Vagina (tissue), 2 donors: ENCODE results near the gene ABCC1. TPM values are rescaled to one million over a fixed set of nuclear protein-coding genes. Genes with fewer than 3 reads are reported as not detected.

Experiments used
- DNase-seq, 2 donors: peaks; one replicate each; pipeline ENCODE4 v3.0.0-alpha.2; 2017; ENCODE audit errors: extremely low spot score in 2 of 2
- H3K27ac ChIP-seq: fragments of 200-600 bp; sonication (generic); one replicate; pipeline ENCODE4 v1.5.1; 2019
- H3K27me3 ChIP-seq: fragments of 200-600 bp; sonication (generic); one replicate; pipeline ENCODE4 v1.5.1; 2019
- H3K36me3 ChIP-seq, 2 donors: fragments of 200-600 bp; sonication (generic); one replicate each; pipeline ENCODE4 v1.5.1; 2017 to 2019
- H3K4me1 ChIP-seq: fragments of 200-600 bp; sonication (generic); one replicate; pipeline ENCODE4 v1.5.1; 2019
- H3K4me3 ChIP-seq, 2 donors: fragments of 200-600 bp; sonication (generic); 1 replicate in 1 of 2; 2 replicates in 1 of 2; pipeline ENCODE4 v1.5.1; 2016 to 2019
- H3K9me3 ChIP-seq: fragments of 200-600 bp; sonication (generic); one replicate; pipeline ENCODE4 v1.5.1; 2019
- POLR2A ChIP-seq, 2 donors: fragments of 450-650 bp; IDR thresholded peaks; one replicate each; pipeline ENCODE4 v1.6.1; 2017; ENCODE audit warnings: antibody characterized with exemption in 2 of 2, mild to moderate bottlenecking in 2 of 2, moderate library complexity in 2 of 2
- POLR2AphosphoS5 ChIP-seq, 2 donors: sonication (generic); formaldehyde crosslinking; IDR thresholded peaks; one replicate each; pipeline ENCODE4 v1.9.0; 2017; ENCODE audit warnings: antibody characterized with exemption in 2 of 2, mild to moderate bottlenecking in 2 of 2, low read depth in 1 of 2; ENCODE audit not compliant: insufficient read depth in 1 of 2
- intact Hi-C: fragments of 100-400 bp; cut with DNase I; formaldehyde crosslinking; loops from one replicate; pipeline ENCODE4 v1.15.1; 2023
- total RNA-seq: library from RNA; depleted of rRNA; stranded (reverse); fragments of >200 nt; gene quantifications from one replicate; pipeline ENCODE4 v1.2.3, GENCODE V29; 2016
- TF ChIP-seq, protein P1 (sequence below), 3 experiments: fragments of 450-650 bp in 2 of 3; fragments of 200-600 bp in 1 of 3; sonication (generic) in 1 of 3; IDR thresholded peaks; one replicate each; pipeline ENCODE4 v1.5.1; 2017 to 2019; ENCODE audit warnings: antibody characterized with exemption in 3 of 3, mild to moderate bottlenecking in 2 of 3, moderate library complexity in 2 of 3

The ABCC1 gene
- total RNA-seq, 1 donor from 2014 or later = 47.9 TPM

GRCh38 chr16:16080465-16081065, 131.1 kb downstream of the ABCC1 start:
- H3K9me3 ChIP-seq = peaks cover 5% of the 10 kb centered on the region
- H3K4me1 ChIP-seq = peaks cover 10% of the 10 kb centered on the region
- TF ChIP-seq POLR2AphosphoS5 (IDR thresholded peaks at IDR 0.05; ENCODE audit: insufficient read depth in 1 of 2, low read depth in 1 of 2) (no peak), POLR2A (IDR thresholded peaks at IDR 0.05) (no peak)
- TF ChIP-seq, protein P1, sequence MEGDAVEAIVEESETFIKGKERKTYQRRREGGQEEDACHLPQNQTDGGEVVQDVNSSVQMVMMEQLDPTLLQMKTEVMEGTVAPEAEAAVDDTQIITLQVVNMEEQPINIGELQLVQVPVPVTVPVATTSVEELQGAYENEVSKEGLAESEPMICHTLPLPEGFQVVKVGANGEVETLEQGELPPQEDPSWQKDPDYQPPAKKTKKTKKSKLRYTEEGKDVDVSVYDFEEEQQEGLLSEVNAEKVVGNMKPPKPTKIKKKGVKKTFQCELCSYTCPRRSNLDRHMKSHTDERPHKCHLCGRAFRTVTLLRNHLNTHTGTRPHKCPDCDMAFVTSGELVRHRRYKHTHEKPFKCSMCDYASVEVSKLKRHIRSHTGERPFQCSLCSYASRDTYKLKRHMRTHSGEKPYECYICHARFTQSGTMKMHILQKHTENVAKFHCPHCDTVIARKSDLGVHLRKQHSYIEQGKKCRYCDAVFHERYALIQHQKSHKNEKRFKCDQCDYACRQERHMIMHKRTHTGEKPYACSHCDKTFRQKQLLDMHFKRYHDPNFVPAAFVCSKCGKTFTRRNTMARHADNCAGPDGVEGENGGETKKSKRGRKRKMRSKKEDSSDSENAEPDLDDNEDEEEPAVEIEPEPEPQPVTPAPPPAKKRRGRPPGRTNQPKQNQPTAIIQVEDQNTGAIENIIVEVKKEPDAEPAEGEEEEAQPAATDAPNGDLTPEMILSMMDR (IDR thresholded peaks at IDR 0.05) = no peak
- H3K4me3 ChIP-seq = no peak overlapping the region
- DNase-seq = no peak
- intact Hi-C loops = no loop called here
- no peak overlapping the region for H3K27ac ChIP-seq
- H3K36me3 ChIP-seq = peaks cover 0 to 68% of the 10 kb centered on the region in 2 donors
- H3K27me3 ChIP-seq = no peaks in the 10 kb centered on the region

- no peak for DNase-seq
- peaks cover 5% of the 10 kb centered on the region for H3K9me3 ChIP-seq
- no peak overlapping the region for H3K4me3 ChIP-seq
- H3K36me3 ChIP-seq = peaks cover 0 to 66% of the 10 kb centered on the region in 2 donors
- no peaks in the 10 kb centered on the region for H3K27me3 ChIP-seq
- intact Hi-C loops = no loop called here
- H3K27ac ChIP-seq = no peak overlapping the region
- TF ChIP-seq POLR2A (IDR thresholded peaks at IDR 0.05) (no peak), POLR2AphosphoS5 (IDR thresholded peaks at IDR 0.05; ENCODE audit: insufficient read depth in 1 of 2, low read depth in 1 of 2) (no peak)
- TF ChIP-seq, protein P1 (IDR thresholded peaks at IDR 0.05) = no peak
- H3K4me1 ChIP-seq = peaks cover 4% of the 10 kb centered on the region
Measured at GRCh38 chr16:16081141-16081540, 131.7 kb downstream of the ABCC1 start.

DNA sequence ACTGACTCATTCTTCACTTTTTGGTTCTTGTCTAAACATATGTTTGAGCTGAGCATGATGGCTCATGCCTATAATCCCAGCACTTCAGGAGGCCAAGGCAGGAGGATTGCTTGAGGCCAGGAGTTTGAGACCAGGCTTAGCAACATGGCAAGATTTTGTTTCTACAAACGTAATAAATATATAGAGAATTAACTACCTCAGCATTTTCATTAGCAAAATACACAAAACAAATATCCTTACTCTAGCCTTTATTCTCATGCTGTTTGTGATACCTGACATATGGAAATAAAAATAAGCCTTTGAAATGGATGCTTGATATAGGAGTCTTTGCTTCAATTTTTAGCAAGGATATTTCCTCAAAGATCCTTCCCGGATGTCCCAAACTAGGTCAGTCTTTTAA, 132.8 kb downstream of the ABCC1 start:
- H3K4me1 ChIP-seq = no peaks in the 10 kb centered on the region
- H3K27me3 ChIP-seq = no peaks in the 10 kb centered on the region
- H3K27ac ChIP-seq = no peak overlapping the region
- H3K4me3 ChIP-seq = no peak overlapping the region
- H3K9me3 ChIP-seq = peaks cover 5% of the 10 kb centered on the region
- no peak for TF ChIP-seq POLR2AphosphoS5 (IDR thresholded peaks at IDR 0.05; ENCODE audit: insufficient read depth in 1 of 2, low read depth in 1 of 2)
- TF ChIP-seq POLR2A (IDR thresholded peaks at IDR 0.05) = no peak
- TF ChIP-seq, protein P1 (IDR thresholded peaks at IDR 0.05) = no peak
- peaks cover 0 to 58% of the 10 kb centered on the region in 2 donors for H3K36me3 ChIP-seq
- DNase-seq = no peak
- intact Hi-C loops = no loop called here

DNA sequence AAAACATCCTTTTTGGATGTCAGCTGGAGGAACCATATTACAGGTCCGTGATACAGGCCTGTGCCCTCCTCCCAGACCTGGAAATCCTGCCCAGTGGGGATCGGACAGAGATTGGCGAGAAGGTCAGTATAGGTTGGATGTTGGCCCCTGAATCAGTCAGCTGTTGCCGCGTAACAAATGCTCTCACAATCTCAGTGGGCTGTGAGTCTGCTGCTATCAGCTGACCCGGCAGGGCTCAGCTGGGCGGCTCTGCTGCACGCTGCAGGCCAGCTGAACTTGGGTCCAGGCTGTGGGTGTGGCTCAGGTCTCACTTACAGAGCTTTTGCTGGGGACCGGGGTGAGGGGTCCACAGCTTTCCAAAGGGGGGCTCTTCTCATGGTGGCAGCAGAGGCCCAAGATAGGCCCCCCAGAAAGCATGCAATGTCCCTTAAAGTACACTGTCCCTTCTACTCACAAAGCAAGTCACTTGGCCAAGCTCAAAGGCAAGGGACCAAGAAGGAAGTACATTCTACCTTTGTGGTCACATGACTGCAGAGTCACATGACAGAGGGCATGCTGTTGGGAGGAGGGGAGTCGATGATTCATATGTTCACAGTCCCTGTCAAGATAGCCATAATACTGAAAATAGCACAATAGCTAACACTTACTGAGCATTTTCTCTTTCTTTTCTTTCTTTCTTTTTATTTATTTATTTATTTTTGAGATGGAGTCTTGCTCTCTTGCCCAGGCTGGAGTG, 134.2 kb downstream of the ABCC1 start:
- no peak overlapping the region for H3K4me3 ChIP-seq
- peaks cover 0 to 55% of the 10 kb centered on the region in 2 donors for H3K36me3 ChIP-seq
- no peak for DNase-seq
- intact Hi-C loops = no loop called here
- TF ChIP-seq POLR2A (IDR thresholded peaks at IDR 0.05) = no peak
- TF ChIP-seq, protein P1 (IDR thresholded peaks at IDR 0.05) = no peak
- TF ChIP-seq POLR2AphosphoS5 (IDR thresholded peaks at IDR 0.05; ENCODE audit: insufficient read depth in 1 of 2, low read depth in 1 of 2) = no peak
- no peaks in the 10 kb centered on the region for H3K27me3 ChIP-seq
- peaks cover 5% of the 10 kb centered on the region for H3K9me3 ChIP-seq
- no peaks in the 10 kb centered on the region for H3K4me1 ChIP-seq
- H3K27ac ChIP-seq = no peak overlapping the region

DNA sequence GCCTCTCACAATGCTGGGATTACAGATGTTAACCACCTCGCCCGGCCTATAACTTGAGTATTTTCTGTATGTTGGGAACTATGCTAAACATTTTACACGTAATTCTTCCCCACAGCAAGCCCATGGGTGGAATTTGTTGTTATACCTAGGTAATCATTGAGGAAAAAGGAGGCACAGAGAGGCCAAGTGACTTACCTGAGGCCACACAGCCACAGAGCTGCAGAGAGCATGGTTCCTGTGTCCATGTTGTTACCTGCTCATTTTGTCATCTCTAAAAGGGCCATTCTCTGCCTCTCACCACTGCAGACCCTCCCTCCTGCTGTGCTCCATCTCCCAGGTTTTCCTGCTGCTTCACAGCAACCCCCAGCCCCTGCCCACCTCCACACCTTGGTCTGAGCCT, 135.5 kb downstream of the ABCC1 start:
- H3K9me3 ChIP-seq = peaks cover 5% of the 10 kb centered on the region
- peaks cover 0 to 45% of the 10 kb centered on the region in 2 donors for H3K36me3 ChIP-seq
- H3K4me3 ChIP-seq = no peak overlapping the region
- H3K4me1 ChIP-seq = no peaks in the 10 kb centered on the region
- no peaks in the 10 kb centered on the region for H3K27me3 ChIP-seq
- DNase-seq = no peak
- H3K27ac ChIP-seq = peak overlapping the region; percentile 43
- intact Hi-C loops = no loop called here
- TF ChIP-seq POLR2AphosphoS5 (IDR thresholded peaks at IDR 0.05; ENCODE audit: insufficient read depth in 1 of 2, low read depth in 1 of 2) (no peak), POLR2A (IDR thresholded peaks at IDR 0.05) (no peak)
- TF ChIP-seq, protein P1 (IDR thresholded peaks at IDR 0.05) = no peak
